Activated T-cell treated with anti-CD3 and anti-CD28 coated beads, Interleukin-2, amount 50 U/mL, for 72 hours (primary cell): Measurements from ENCODE around the gene FCER2. TPM values are rescaled to one million over a fixed set of nuclear protein-coding genes. Genes with fewer than 3 reads are reported as not detected.

Source experiments
- ATAC-seq, 2 donors: fragments of 150-1000 bp; cut with Tn5 transposase; replicated peaks in 1 of 2; 2 replicates each; pipeline ENCODE4 v1.10.0; 2021; ENCODE audit warnings: moderate library complexity in 2 of 2, mild to moderate bottlenecking in 1 of 2
- DNase-seq, 2 donors: peaks; one replicate each; pipeline ENCODE4 v3.0.0; 2021 to 2022; ENCODE audit warnings: mixed read lengths in 1 of 2
- H3K27ac Mint-ChIP-seq: one replicate; pipeline ENCODE4 v1.8.0; 2022; ENCODE audit warnings: mild to moderate bottlenecking, moderate library complexity, mixed read lengths
- H3K27me3 Mint-ChIP-seq: one replicate; pipeline ENCODE4 v1.8.0; 2022; ENCODE audit warnings: low read depth, mixed read lengths
- H3K36me3 Mint-ChIP-seq, 2 donors: one replicate each; pipeline ENCODE4 v1.8.0; 2022; ENCODE audit warnings: mixed read lengths in 2 of 2, mild to moderate bottlenecking in 1 of 2; ENCODE audit not compliant: insufficient read depth in 2 of 2
- H3K4me1 Mint-ChIP-seq: one replicate; pipeline ENCODE4 v1.8.0; 2022; ENCODE audit warnings: low read depth, mixed read lengths
- H3K4me3 Mint-ChIP-seq, 2 donors: one replicate each; pipeline ENCODE4 v1.8.0; 2022; ENCODE audit warnings: mild to moderate bottlenecking in 2 of 2, mixed read lengths in 2 of 2, moderate library complexity in 2 of 2
- H3K9me3 Mint-ChIP-seq, 2 donors: one replicate each; pipeline ENCODE4 v1.8.0; 2022; ENCODE audit warnings: mixed read lengths in 2 of 2
- total RNA-seq, 2 donors: library from RNA; stranded (reverse); gene quantifications; one replicate each; pipeline ENCODE4 v1.2.3, GENCODE V29; 2022

Gene FCER2
- total RNA-seq, 2 donors from 2014 or later: 2.3 to 7.7 TPM

DNA sequence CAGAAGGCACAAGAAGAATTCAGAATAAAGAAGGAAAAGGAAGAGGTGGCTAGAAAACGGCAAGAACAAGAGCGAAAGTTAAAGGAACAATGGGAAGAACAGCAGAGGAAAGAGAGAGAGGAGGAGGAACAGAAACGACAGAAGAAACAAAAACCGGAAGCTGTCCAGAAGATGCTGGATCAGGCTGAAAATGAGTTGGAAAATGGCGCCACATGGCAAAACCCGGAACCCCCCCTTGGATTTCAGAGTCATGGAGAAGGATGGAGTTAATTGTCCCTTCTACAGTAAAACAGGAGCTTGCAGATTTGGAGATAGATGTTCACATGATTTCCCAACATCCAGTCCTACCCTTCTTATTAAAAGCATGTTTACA is 38.7 kb upstream of the FCER2 start:
- no peaks in the 10 kb centered on the region for H3K9me3 Mint-ChIP-seq
- H3K4me1 Mint-ChIP-seq: peaks cover 22% of the 10 kb centered on the region
- H3K27ac Mint-ChIP-seq: no peak overlapping the region
- no peak for ATAC-seq
- H3K27me3 Mint-ChIP-seq: peaks cover 77% of the 10 kb centered on the region
- H3K4me3 Mint-ChIP-seq: no peak overlapping the region
- DNase-seq: no peak
- H3K36me3 Mint-ChIP-seq: no peaks in the 10 kb centered on the region

DNA sequence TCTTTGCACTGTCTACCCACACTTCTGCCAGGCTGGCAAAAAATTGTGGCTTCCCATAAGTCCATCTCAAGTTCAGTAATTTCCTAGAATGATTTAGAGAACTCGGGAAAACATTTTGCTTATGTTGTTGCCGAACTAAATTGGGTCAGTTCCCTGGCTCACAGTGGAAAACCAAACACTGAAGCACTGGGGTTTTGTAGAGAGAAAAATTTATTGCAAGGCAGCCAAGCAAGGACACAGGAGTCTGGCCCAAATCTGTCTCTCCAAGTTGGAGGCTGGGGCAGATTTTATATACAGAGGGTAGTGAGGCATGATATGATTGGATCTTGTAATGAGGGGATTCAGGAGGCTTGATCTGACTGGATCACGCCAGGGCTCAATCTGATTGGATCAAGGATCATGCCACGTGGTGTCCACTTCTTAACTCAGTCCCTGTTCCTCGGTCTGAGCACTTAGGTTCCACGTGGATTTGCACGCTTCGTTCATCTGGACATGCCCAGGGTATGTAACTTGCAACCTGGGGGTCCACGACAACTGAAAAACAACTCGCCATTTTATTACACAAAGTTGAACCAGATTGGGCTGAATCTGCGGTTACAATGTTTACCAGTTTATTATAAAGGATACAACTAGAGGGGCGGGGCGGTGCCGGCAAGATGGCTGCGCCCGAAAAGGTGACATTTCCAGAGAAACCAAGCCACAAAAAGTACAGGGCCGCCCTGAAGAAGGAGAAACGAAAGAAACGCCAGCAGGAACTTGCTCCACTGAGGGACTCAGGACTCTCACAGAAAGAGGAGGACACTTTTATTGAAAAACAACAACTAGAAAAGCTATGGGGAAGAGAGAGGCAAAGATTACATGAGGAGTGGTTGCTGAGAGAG is 38.1 kb upstream of the FCER2 start:
- peaks cover 22% of the 10 kb centered on the region for H3K4me1 Mint-ChIP-seq
- H3K27ac Mint-ChIP-seq: no peak overlapping the region
- peaks cover 77% of the 10 kb centered on the region for H3K27me3 Mint-ChIP-seq
- H3K36me3 Mint-ChIP-seq: no peaks in the 10 kb centered on the region
- H3K4me3 Mint-ChIP-seq: no peak overlapping the region
- no peak for ATAC-seq
- H3K9me3 Mint-ChIP-seq: no peaks in the 10 kb centered on the region
- no peak for DNase-seq

GRCh38 chr19:7739211-7739755 is 37.4 kb upstream of the FCER2 start:
- no peaks in the 10 kb centered on the region for H3K9me3 Mint-ChIP-seq
- no peaks in the 10 kb centered on the region for H3K36me3 Mint-ChIP-seq
- no peak for ATAC-seq
- no peak overlapping the region for H3K4me3 Mint-ChIP-seq
- H3K27me3 Mint-ChIP-seq: peaks cover 74% of the 10 kb centered on the region
- DNase-seq: no peak
- peaks cover 22% of the 10 kb centered on the region for H3K4me1 Mint-ChIP-seq
- no peak overlapping the region for H3K27ac Mint-ChIP-seq

GRCh38 chr19:7738023-7738422 is 36.1 kb upstream of the FCER2 start:
- no peak overlapping the region for H3K4me3 Mint-ChIP-seq
- no peak overlapping the region for H3K27ac Mint-ChIP-seq
- no peaks in the 10 kb centered on the region for H3K9me3 Mint-ChIP-seq
- ATAC-seq (peak; percentile 77 to 80), DNase-seq (peak in 1 of 2 donors; percentile 2)
- peaks cover 12% of the 10 kb centered on the region for H3K4me1 Mint-ChIP-seq
- H3K27me3 Mint-ChIP-seq: peaks cover 65% of the 10 kb centered on the region
- no peaks in the 10 kb centered on the region for H3K36me3 Mint-ChIP-seq

DNA sequence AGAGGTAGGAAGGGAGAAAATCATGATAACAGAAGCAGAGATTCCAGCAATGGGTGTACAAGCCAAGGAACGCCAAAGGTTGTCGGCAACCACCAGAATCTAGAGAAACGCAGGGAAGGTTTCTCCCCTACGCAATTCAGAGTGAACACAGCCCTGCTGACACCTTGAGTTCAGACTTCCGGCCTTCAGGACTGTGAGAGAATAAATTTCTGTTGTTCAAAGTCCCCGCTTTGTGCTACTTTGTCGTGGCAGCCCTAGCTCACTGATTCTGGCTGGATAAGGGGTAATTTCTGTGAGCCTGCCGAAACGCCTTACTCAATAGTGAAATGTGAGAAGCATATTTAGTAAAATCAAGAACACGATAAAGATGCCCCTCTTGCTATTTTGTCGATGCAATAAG is 35.3 kb upstream of the FCER2 start:
- no peak for ATAC-seq
- peaks cover 12% of the 10 kb centered on the region for H3K4me1 Mint-ChIP-seq
- no peak overlapping the region for H3K4me3 Mint-ChIP-seq
- H3K9me3 Mint-ChIP-seq: no peaks in the 10 kb centered on the region
- no peaks in the 10 kb centered on the region for H3K36me3 Mint-ChIP-seq
- peaks cover 60% of the 10 kb centered on the region for H3K27me3 Mint-ChIP-seq
- DNase-seq: no peak
- H3K27ac Mint-ChIP-seq: no peak overlapping the region

GRCh38 chr19:7736148-7736547 is 34.2 kb upstream of the FCER2 start:
- ATAC-seq (no peak), DNase-seq (no peak)
- Mint-ChIP-seq H3K9me3 (no peaks in the 10 kb centered on the region), H3K27me3 (peaks cover 57% of the 10 kb centered on the region), H3K27ac (no peak overlapping the region), H3K4me3 (no peak overlapping the region), H3K36me3 (no peaks in the 10 kb centered on the region), H3K4me1 (peaks cover 12% of the 10 kb centered on the region)

- peaks cover 18% of the 10 kb centered on the region for H3K4me1 Mint-ChIP-seq
- H3K4me3 Mint-ChIP-seq: no peak overlapping the region
- no peak overlapping the region for H3K27ac Mint-ChIP-seq
- DNase-seq (no peak), ATAC-seq (no peak)
- H3K27me3 Mint-ChIP-seq: peaks cover 48% of the 10 kb centered on the region
- no peaks in the 10 kb centered on the region for H3K36me3 Mint-ChIP-seq
- H3K9me3 Mint-ChIP-seq: no peaks in the 10 kb centered on the region
Observed at GRCh38 chr19:7734220-7735203, 32.6 kb upstream of the FCER2 start.

GRCh38 chr19:7733376-7733775 is 31.4 kb upstream of the FCER2 start:
- ATAC-seq: no peak

GRCh38 chr19:7732045-7732444 is 30.1 kb upstream of the FCER2 start, which contains the start of gene CLEC4G:
Gene CLEC4G, minus strand, starts transcription at chr19:7732110. Its CDS starts 8 bp downstream, at chr19:7732102.
- DNase-seq (no peak), ATAC-seq (no peak)
- peaks cover 11% of the 10 kb centered on the region for H3K4me1 Mint-ChIP-seq
- H3K27me3 Mint-ChIP-seq: peaks cover 56% of the 10 kb centered on the region
- H3K4me3 Mint-ChIP-seq: no peak within 1 kb of the TSS
- peaks cover 0 to 2% of the 10 kb centered on the region in 2 donors for H3K36me3 Mint-ChIP-seq
- no peaks in the 10 kb centered on the region for H3K9me3 Mint-ChIP-seq
- H3K27ac Mint-ChIP-seq: no peak within 1 kb of the TSS

More at GRCh38 chr19:7733376-7733775, 31.4 kb upstream of the FCER2 start:
- Mint-ChIP-seq H3K9me3 (no peaks in the 10 kb centered on the region), H3K27me3 (peaks cover 54% of the 10 kb centered on the region), H3K4me1 (peaks cover 22% of the 10 kb centered on the region), H3K36me3 (no peaks in the 10 kb centered on the region), H3K4me3 (no peak overlapping the region), H3K27ac (no peak overlapping the region)
- no peak for DNase-seq

GRCh38 chr19:7731615-7732014 is 29.7 kb upstream of the FCER2 start:
- ATAC-seq (no peak), DNase-seq (no peak)
- Mint-ChIP-seq H3K4me1 (peaks cover 10% of the 10 kb centered on the region), H3K4me3 (no peak overlapping the region), H3K27ac (no peak overlapping the region), H3K27me3 (peaks cover 52% of the 10 kb centered on the region), H3K9me3 (no peaks in the 10 kb centered on the region), H3K36me3 (peaks cover 0 to 2% of the 10 kb centered on the region in 2 donors)

GRCh38 chr19:7731218-7731595 is 29.3 kb upstream of the FCER2 start:
- H3K27me3 Mint-ChIP-seq: peaks cover 48% of the 10 kb centered on the region
- ATAC-seq: no peak
- no peak for DNase-seq
- H3K4me3 Mint-ChIP-seq: no peak overlapping the region
- peaks cover 10% of the 10 kb centered on the region for H3K4me1 Mint-ChIP-seq
- H3K9me3 Mint-ChIP-seq: no peaks in the 10 kb centered on the region
- peaks cover 0 to 2% of the 10 kb centered on the region in 2 donors for H3K36me3 Mint-ChIP-seq
- H3K27ac Mint-ChIP-seq: no peak overlapping the region

DNA sequence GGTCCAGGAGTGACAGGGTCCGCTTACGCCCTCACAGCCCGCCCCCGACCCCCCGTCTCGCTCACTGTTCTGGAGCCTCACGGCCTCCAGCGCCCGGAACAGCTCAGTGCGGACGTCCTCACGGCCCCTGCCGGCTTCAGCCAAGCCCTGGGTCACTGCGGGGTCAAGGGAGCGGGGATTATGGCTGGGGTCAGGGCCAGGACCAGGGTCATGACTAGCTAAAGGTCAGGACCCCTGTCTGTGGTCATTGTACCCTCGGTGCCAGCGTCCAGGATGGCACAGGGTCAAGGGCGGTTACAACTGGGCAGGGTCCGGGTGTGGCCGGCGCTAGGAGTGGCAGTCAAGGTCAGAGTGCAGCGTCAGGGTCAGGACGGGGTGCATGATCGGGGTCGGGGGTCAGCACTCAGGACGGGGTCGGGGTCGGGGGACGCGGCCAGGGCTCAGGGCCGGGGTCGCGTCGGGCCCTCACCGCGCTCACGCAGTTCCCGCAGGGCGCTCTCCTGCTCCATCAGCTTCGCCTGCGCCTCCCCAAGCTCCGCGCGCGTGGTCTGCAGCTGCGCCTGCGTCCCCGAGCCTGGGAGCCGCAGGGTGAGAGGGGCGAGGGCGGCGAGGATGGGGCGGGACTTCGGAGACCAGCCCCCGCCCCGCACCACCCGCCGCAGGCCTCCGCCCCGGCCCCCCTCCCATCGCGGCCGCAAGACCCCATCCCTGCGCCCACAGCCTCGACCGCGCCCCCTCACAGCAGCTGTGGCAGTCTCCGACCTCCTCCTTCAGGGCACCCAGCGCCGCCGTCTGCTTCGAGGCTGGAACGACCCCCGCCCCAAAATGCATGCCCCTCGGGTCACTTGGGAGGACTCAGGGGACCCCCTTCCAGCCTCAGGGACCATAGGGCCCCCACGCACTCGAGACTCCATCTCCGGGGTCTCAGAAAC is 28.6 kb upstream of the FCER2 start:
- no peak overlapping the region for H3K27ac Mint-ChIP-seq
- H3K27me3 Mint-ChIP-seq: peaks cover 46% of the 10 kb centered on the region
- H3K4me3 Mint-ChIP-seq: peak overlapping the region in 1 of 2 donors; percentile 62

More for the DNA sequence above, 28.6 kb upstream of the FCER2 start:
- Mint-ChIP-seq H3K4me1 (peaks cover 10% of the 10 kb centered on the region), H3K9me3 (no peaks in the 10 kb centered on the region), H3K36me3 (peaks cover 0 to 2% of the 10 kb centered on the region in 2 donors)
- ATAC-seq: no peak
- DNase-seq: no peak
